Measurements from ENCODE around the gene BLVRA.

BLVRA gene

GRCh38 chr7:43834463-43835251 lies 76.2 kb downstream of the BLVRA start:
- no peak for TF ChIP-seq CTCF (IDR thresholded peaks at IDR 0.05; ENCODE audit: low read depth, low read length, missing control alignments)

GRCh38 chr7:43838201-43838658 lies 79.8 kb downstream of the BLVRA start:
- TF ChIP-seq CTCF (IDR thresholded peaks at IDR 0.05; ENCODE audit: low read depth, low read length, missing control alignments) = no peak
- DNase-seq (ENCODE audit: extremely low read depth, low read depth) = no peak
- no peak overlapping the region for H3K4me3 ChIP-seq (replicated peaks; ENCODE audit: low read depth, low read length)

More at GRCh38 chr7:43834463-43835251, 76.2 kb downstream of the BLVRA start:
- no peak overlapping the region for H3K4me3 ChIP-seq (replicated peaks; ENCODE audit: low read depth, low read length)
- no peak for DNase-seq (ENCODE audit: extremely low read depth, low read depth)

- TF ChIP-seq CTCF (IDR thresholded peaks at IDR 0.05; ENCODE audit: low read depth, low read length, missing control alignments) = no peak
Observed at GRCh38 chr7:43843296-43843695, 84.8 kb downstream of the BLVRA start.

GRCh38 chr7:43844257-43844656 lies 85.8 kb downstream of the BLVRA start:
- no peak overlapping the region for H3K4me3 ChIP-seq (replicated peaks; ENCODE audit: low read depth, low read length)
- no peak for DNase-seq (ENCODE audit: extremely low read depth, low read depth)
- TF ChIP-seq CTCF (IDR thresholded peaks at IDR 0.05; ENCODE audit: low read depth, low read length, missing control alignments) = no peak

More at GRCh38 chr7:43843296-43843695, 84.8 kb downstream of the BLVRA start:
- H3K4me3 ChIP-seq (replicated peaks; ENCODE audit: low read depth, low read length) = no peak overlapping the region
- DNase-seq (ENCODE audit: extremely low read depth, low read depth) = no peak

GRCh38 chr7:43844662-43845061 lies 86.2 kb downstream of the BLVRA start:
- H3K4me3 ChIP-seq (replicated peaks; ENCODE audit: low read depth, low read length) = no peak overlapping the region
- TF ChIP-seq CTCF (IDR thresholded peaks at IDR 0.05; ENCODE audit: low read depth, low read length, missing control alignments) = no peak
- no peak for DNase-seq (ENCODE audit: extremely low read depth, low read depth)

- H3K4me3 ChIP-seq (replicated peaks; ENCODE audit: low read depth, low read length) = no peak overlapping the region
- no peak for TF ChIP-seq CTCF (IDR thresholded peaks at IDR 0.05; ENCODE audit: low read depth, low read length, missing control alignments)
- DNase-seq (ENCODE audit: extremely low read depth, low read depth) = no peak
Observed at GRCh38 chr7:43847496-43847895, 89.0 kb downstream of the BLVRA start.
